Measurements from ENCODE around the gene LSAMP.

GRCh38 chr3:116341381-116341780, 103.9 kb downstream of the LSAMP start:
- no peak for TF ChIP-seq CTCF (IDR thresholded peaks at IDR 0.05; ENCODE audit: insufficient read depth, low read depth, low read length)
- no peak for TF ChIP-seq EZH2 (IDR thresholded peaks at IDR 0.05; ENCODE audit: insufficient read depth, low read length)

Measured in astrocyte (in vitro differentiated cells and primary cell).